ENCODE measurements around the gene TBXA2R. TPM values are rescaled to one million over a fixed set of nuclear protein-coding genes. Genes with fewer than 3 reads are reported as not detected.

Gene TBXA2R
- total RNA-seq, 1 donor from 2014 or later, result 4.7 TPM

DNA sequence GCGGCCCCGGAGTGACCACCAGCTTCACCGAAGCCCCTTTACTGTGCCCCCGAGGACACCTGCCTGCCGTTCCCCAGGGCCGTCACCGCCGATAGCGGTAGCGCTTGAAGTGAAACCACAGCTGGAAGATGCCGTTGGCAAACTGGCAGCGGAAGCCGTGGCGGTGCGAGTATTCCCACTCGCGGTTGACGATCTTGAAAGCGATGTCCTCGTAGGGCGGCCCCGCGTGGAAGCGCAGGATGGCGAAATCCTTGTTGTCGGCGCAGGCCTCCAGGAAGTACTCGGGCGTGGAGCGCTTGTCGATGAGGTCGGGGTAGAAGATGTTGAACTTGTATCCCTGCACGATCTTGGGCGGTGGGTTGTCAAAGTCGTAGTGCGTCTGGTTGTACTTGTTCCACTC, 5.2 kb upstream of the TBXA2R start:
- Histone ChIP-seq H3K4me1 (peaks cover 21% of the 10 kb centered on the region), H3K27ac (no peak overlapping the region), H3K36me3 (peaks cover 30% of the 10 kb centered on the region), H3K27me3 (no peaks in the 10 kb centered on the region), H3K4me3 (no peak overlapping the region), H3K9me3 (no peaks in the 10 kb centered on the region)
- DNase-seq, result peak; percentile 62
- intact Hi-C loops (cut with DNase I), result loop anchor here (10.0 kb wide), 1 partner anchor 67 kb away; no protein-coding TSS in a partner anchor
- ATAC-seq, result no peak
- TF ChIP-seq, protein P1, sequence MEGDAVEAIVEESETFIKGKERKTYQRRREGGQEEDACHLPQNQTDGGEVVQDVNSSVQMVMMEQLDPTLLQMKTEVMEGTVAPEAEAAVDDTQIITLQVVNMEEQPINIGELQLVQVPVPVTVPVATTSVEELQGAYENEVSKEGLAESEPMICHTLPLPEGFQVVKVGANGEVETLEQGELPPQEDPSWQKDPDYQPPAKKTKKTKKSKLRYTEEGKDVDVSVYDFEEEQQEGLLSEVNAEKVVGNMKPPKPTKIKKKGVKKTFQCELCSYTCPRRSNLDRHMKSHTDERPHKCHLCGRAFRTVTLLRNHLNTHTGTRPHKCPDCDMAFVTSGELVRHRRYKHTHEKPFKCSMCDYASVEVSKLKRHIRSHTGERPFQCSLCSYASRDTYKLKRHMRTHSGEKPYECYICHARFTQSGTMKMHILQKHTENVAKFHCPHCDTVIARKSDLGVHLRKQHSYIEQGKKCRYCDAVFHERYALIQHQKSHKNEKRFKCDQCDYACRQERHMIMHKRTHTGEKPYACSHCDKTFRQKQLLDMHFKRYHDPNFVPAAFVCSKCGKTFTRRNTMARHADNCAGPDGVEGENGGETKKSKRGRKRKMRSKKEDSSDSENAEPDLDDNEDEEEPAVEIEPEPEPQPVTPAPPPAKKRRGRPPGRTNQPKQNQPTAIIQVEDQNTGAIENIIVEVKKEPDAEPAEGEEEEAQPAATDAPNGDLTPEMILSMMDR (IDR thresholded peaks at IDR 0.05), result no peak

DNA sequence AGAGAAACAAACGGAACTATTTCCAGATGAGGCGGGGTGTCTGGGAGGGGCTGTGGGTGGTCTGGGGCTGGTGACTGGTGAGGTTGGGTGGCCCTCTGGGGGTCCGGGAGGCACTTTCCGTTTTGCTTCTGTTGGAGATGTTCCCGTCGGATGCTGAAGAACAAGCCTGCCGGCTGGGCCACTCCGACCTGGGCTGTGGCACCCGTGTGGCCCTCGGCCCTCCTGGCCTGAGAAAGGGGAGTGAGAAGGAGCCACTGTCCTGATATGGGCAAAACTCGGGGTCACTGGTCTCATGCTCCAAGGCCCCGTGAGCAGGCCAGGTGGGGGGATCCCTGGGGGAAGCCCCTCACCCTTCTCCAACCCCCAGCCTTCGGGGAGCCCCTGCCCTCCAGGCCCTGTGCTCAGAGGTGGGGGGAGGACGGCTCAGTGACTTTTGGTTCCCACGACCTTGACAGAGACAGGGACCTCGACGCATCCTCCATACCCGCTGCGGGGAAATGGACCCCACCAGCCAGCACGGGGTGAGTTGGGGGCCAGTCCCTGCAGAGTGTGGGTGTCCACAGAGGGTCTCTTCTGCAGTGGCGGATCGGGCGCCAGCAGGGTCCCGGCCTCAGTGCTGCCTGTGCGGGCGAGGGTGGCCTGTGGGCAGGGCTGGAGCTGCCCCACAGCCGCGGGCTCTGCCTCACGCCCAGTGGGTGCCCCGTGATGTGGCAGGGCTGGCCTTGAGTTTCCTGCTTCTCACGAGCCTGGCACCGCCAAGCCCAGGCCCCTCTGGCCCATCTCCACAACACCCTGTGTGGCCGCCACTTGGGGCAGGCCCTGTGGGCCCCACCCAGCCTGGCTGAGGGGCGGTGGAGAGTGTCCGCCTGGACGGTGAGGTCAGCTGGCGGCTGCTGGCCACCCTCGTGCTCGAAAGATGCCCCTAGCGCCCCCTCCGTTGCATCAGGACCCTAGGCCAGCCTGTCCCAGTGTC, 4.4 kb upstream of the TBXA2R start:
- DNase-seq, result no peak
- no peak for ATAC-seq

DNA sequence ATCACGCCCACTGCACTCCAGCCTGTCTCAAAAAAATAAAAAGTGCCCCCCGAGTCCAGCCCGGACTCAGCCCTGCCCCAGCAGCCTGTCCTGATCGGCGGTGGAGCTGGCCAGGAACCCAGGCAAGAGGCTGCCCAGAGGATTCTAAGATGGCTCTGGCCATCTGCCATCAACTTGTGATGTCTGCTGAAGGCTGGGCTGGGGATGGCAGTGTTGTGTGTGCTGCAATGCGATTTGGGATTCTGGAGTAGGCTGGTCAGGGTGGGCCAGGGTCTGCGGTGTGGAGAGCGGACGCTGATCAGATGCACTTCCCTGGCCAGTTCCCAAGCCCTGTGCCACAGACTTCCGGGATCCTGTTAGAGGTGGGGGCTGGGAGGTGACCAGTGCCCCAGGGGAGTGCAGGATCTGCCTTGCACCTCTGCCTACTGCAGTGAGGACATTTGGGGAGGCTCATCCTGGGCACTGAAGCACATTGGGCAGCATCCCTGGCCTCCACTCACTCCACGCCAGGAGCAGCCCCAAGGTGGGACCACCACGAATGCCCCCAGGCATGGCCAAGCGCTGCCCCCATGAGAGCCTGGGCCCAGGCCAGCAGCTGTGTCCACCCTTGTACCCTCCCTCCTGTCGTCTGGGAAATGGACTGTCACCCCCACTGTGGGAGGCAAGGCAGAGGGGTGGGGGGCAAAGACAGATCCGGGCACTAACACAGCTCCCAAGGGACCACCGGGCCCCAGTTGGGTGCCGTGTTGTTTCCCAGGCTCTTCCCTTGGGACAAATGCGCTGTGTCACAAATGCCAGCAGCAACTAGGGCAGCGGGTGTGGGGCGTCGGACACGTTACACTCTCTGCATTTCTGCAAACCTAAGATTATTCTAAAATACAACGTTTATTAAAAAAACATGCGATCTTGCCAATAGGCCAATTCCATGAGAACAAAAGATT, 3.4 kb upstream of the TBXA2R start:
- intact Hi-C loops (cut with DNase I), result loop anchor here (10.0 kb wide), 1 partner anchor 65 kb away; no protein-coding TSS in a partner anchor

More for the DNA sequence above, 4.4 kb upstream of the TBXA2R start:
- Histone ChIP-seq H3K27me3 (no peaks in the 10 kb centered on the region), H3K36me3 (peaks cover 30% of the 10 kb centered on the region), H3K4me3 (no peak overlapping the region), H3K27ac (no peak overlapping the region), H3K9me3 (no peaks in the 10 kb centered on the region), H3K4me1 (peaks cover 27% of the 10 kb centered on the region)
- TF ChIP-seq, protein P1 (IDR thresholded peaks at IDR 0.05), result no peak
- intact Hi-C loops (cut with DNase I), result loop anchor here (10.0 kb wide), 1 partner anchor 66 kb away; no protein-coding TSS in a partner anchor

DNA sequence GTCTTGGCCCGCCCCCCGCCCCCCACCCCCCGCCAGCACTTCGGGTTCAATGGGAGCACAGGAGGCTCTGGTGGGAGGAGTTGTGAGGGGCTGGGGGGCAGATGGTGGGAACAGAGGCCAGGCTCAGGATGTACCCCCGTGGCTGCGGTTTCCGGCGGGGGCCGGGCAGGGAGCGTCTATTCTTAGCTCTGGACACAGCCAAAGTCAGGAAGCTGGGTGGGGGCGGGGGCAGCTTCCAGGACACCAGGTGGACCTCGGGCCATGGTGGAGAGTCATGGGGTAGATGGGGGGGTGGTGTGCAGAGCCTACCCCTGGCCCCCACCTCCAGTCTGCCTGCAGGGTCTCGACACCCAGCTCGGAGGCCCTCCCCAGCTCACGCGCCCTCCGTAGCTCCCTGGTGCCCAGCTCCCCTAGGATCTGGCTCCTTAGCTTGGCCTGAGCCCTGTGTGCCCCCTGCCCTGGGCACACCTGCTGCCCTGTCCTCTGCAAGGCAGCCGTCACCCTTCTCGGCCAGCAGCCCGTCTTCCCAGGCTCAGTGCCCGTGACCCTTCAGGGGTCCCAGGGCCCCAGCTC, 2.2 kb upstream of the TBXA2R start:
- Histone ChIP-seq H3K27me3 (no peaks in the 10 kb centered on the region), H3K36me3 (peaks cover 28% of the 10 kb centered on the region), H3K4me3 (no peak overlapping the region), H3K4me1 (peaks cover 27% of the 10 kb centered on the region), H3K27ac (peak overlapping the region; percentile 59), H3K9me3 (no peaks in the 10 kb centered on the region)
- ATAC-seq, result no peak
- DNase-seq, result no peak
- TF ChIP-seq, protein P1 (IDR thresholded peaks at IDR 0.05), result no peak
- intact Hi-C loops (cut with DNase I), result no loop called here

More for the DNA sequence above, 3.4 kb upstream of the TBXA2R start:
- TF ChIP-seq, protein P1 (IDR thresholded peaks at IDR 0.05), result no peak
- ATAC-seq, result no peak
- no peaks in the 10 kb centered on the region for H3K27me3 ChIP-seq
- no peak overlapping the region for H3K4me3 ChIP-seq
- no peak for DNase-seq
- H3K27ac ChIP-seq, result no peak overlapping the region
- H3K4me1 ChIP-seq, result peaks cover 27% of the 10 kb centered on the region
- H3K9me3 ChIP-seq, result no peaks in the 10 kb centered on the region
- peaks cover 30% of the 10 kb centered on the region for H3K36me3 ChIP-seq

DNA sequence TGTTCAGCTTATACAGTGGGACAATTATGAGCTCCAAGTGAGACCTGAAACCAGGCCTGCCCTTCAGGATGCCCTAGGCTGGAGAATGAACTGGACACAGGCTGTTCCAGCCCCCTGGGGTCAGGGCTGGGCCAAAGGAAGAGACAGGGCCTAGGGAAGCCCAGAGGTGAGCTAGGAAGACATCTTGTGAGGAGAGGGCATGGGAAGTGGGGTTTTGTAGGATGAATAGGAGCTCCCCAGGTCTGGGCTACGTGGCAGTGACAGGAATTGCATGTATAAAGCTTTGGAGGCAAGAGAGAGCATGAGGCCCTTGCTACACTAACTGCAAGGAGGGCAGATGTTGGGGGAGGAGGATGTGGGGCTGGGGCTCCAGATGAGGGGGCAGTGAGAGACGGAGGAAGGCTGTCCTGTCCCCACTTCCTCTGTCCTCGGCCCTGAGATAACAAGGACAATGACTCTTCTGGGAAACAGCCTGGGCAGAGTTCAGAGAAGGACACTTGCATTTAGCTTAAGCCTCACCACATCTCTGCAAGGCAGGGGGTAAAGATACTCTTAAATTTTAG, 1.5 kb upstream of the TBXA2R start:
- Histone ChIP-seq H3K27ac (peak overlapping the region; percentile 59), H3K36me3 (peaks cover 22% of the 10 kb centered on the region), H3K4me3 (no peak overlapping the region), H3K4me1 (peaks cover 31% of the 10 kb centered on the region), H3K27me3 (no peaks in the 10 kb centered on the region), H3K9me3 (no peaks in the 10 kb centered on the region)
- no peak for ATAC-seq
- no peak for DNase-seq
- intact Hi-C loops (cut with DNase I), result no loop called here
- TF ChIP-seq, protein P1 (IDR thresholded peaks at IDR 0.05), result no peak

All from upper lobe of right lung (tissue), 1 donor.